Psoas muscle (tissue), 8 donors: ENCODE measurements around the gene GABBR2. TPM values are rescaled to one million over a fixed set of nuclear protein-coding genes. Genes with fewer than 3 reads are reported as not detected.

Experiments
- ATAC-seq, 4 donors: fragments of 200-7000 bp; cut with Tn5 transposase; one replicate each; pipeline ENCODE4 v1.9.1; 2020; ENCODE audit warnings: moderate library complexity in 3 of 4, mild to moderate bottlenecking in 2 of 4
- DNase-seq, 2 donors: peaks; one replicate each; pipeline ENCODE4 v3.0.0-alpha.2; 2020
- H3K27ac ChIP-seq: fragments of 200-600 bp; one replicate; pipeline ENCODE4 v1.8.0; 2022
- H3K27me3 ChIP-seq, 3 donors: fragments of 200-600 bp in 1 of 3; one replicate each; pipeline versions ENCODE4 v1.6.1 to v1.8.0; 2013 to 2022; ENCODE audit warnings: low read length in 2 of 3, mild to moderate bottlenecking in 2 of 3, moderate library complexity in 1 of 3; ENCODE audit not compliant: insufficient read depth in 3 of 3
- H3K36me3 ChIP-seq, 2 donors: fragments of 200-600 bp in 1 of 2; one replicate each; pipeline versions ENCODE4 v1.6.1 to v1.8.0; 2013 to 2022; ENCODE audit warnings: low read depth in 1 of 2, mild to moderate bottlenecking in 1 of 2, moderate library complexity in 1 of 2; ENCODE audit not compliant: insufficient read depth in 1 of 2
- H3K4me1 ChIP-seq: fragments of 200-600 bp; one replicate; pipeline ENCODE4 v1.8.0; 2022
- H3K4me3 ChIP-seq: fragments of 200-600 bp; one replicate; pipeline ENCODE4 v1.8.0; 2022; ENCODE audit warnings: mild to moderate bottlenecking
- H3K9me3 ChIP-seq: fragments of 200-600 bp; one replicate; pipeline ENCODE4 v1.8.0; 2022
- WGBS, 3 donors: extraction: QIAGEN DNeasy Blood & Tissue Kit; methylation state at CpG; one replicate each; pipeline versions ENCODE4 v1.1.6 to v1.1.7; 2013; 5-methylcytosine and 5-hydroxymethylcytosine counted together
- intact Hi-C, 2 donors: fragments of 100-400 bp; cut with DNase I; formaldehyde crosslinking; loops; one replicate each; pipeline versions ENCODE4 v1.11.0 to v1.14.2; 2022
- polyA plus RNA-seq, 3 donors: library from polyadenylated mRNA; stranded (reverse); fragments of 200-250 nt; gene quantifications; one replicate each; pipeline ENCODE4 v1.2.3, GENCODE V29; 2013
- total RNA-seq, 4 donors: library from RNA; stranded (reverse); fragmentation: NEBNext Ultra II Directional in 2 of 4; extraction: Animal tissue kit (Norgen Biotek cat#: 25700) in 2 of 4; gene quantifications; one replicate each; pipeline versions ENCODE4 v1.2.1 to v1.2.4, GENCODE V29; 2021 to 2023
- TF ChIP-seq, protein P1 (sequence below): fragments of 200-600 bp; IDR thresholded peaks from one replicate; pipeline ENCODE4 v1.8.0; 2022; ENCODE audit warnings: antibody characterized with exemption
- donor health status: healthy with polysubstance abuse.
- donor health status: DM: no; HTN: no; CAD: no; lungs with moderate emphysema.
- donor health status: Bipolar disorder and iron deficiency.
- donor health status: healthy.
- donor health status: DM: yes; HTN: yes; CAD: no.
- donor health status: DM: no; HTN: no; CAD: no.
- donor health status: DM: no; HTN: no; CAD: no.
- donor health status: DM: yes; HTN: yes; CAD: no.

The GABBR2 gene
- total and polyA plus RNA-seq, 7 donors = 0.08 to 0.66 (median 0.38) TPM

DNA sequence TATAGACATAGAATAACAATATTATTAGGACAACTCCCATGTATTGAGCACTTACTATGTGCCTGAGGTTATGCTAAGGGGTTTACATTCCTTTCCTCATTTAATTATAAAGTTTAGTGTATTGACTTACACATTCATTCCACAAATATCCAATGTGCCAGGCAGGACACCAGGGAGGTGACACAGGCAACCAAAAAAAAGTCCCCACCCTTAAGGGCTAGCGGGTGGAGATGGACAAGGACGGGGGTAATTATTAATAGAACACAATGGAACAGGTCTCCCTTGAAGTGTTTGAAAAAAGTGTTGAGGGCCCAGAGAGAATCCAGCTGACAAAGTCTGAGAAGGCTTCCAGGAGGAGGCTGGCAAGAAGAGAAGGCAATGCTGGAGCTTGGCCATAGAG lies 459.0 kb downstream of the GABBR2 start:
- Histone ChIP-seq H3K27me3 (no peaks in the 10 kb centered on the region), H3K4me3 (no peak overlapping the region), H3K4me1 (no peaks in the 10 kb centered on the region), H3K27ac (no peak overlapping the region), H3K9me3 (no peaks in the 10 kb centered on the region), H3K36me3 (no peaks in the 10 kb centered on the region)
- DNase-seq = no peak
- WGBS, 3 donors = 64 to 74% (median 65%) methylated on average over 2 of the region's 2 CpGs
- no peak for ATAC-seq
- intact Hi-C loops = loop anchor here in 1 of 2 donors (10.0 kb wide), 1 partner anchor 535 kb away; no protein-coding TSS in a partner anchor
- TF ChIP-seq, protein P1, sequence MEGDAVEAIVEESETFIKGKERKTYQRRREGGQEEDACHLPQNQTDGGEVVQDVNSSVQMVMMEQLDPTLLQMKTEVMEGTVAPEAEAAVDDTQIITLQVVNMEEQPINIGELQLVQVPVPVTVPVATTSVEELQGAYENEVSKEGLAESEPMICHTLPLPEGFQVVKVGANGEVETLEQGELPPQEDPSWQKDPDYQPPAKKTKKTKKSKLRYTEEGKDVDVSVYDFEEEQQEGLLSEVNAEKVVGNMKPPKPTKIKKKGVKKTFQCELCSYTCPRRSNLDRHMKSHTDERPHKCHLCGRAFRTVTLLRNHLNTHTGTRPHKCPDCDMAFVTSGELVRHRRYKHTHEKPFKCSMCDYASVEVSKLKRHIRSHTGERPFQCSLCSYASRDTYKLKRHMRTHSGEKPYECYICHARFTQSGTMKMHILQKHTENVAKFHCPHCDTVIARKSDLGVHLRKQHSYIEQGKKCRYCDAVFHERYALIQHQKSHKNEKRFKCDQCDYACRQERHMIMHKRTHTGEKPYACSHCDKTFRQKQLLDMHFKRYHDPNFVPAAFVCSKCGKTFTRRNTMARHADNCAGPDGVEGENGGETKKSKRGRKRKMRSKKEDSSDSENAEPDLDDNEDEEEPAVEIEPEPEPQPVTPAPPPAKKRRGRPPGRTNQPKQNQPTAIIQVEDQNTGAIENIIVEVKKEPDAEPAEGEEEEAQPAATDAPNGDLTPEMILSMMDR = no peak

DNA sequence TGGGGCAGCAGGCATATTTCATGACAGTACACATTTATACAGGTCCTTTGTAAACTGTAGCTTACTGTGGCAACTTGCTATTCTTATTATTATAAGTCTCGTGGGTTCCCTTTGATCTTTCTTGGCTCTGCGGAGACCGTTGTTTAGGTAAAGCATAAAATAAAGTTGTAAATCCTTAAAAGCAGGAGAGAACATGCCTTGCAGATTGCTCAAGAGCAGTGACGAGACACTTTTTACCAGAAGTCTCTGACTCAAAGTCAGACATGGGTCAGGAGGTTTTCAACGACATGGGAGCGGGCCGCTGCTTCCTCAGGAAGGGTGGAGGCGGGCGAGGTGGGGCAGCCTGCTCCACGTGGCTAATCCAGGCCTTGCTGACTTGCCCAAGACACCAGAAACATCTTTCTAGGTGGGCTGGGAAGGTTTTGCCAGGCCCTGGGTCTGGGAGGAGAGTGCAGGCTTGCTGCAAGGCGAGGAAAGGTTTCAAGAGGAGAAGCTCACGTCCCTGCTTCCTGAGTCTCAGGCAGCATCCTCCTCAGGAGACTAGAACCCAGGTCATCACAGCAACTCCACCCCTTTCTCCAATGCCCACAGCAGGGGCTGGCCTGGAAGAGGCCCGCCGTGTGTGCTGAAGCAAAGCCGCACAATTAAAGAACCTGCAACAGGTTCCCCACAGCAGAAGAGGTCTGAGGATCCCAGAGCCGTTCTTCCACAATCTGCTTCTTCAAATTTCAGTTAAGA lies 459.8 kb downstream of the GABBR2 start:
- intact Hi-C loops = no loop called here
- Histone ChIP-seq H3K4me3 (no peak overlapping the region), H3K9me3 (no peaks in the 10 kb centered on the region), H3K27ac (peak overlapping the region; percentile 30), H3K36me3 (no peaks in the 10 kb centered on the region), H3K4me1 (no peaks in the 10 kb centered on the region), H3K27me3 (no peaks in the 10 kb centered on the region)
- DNase-seq (peak; percentile 44 to 75), ATAC-seq (peak in 2 of 4 donors; percentile 59)
- WGBS, 3 donors = 65 to 69% (median 65%) methylated on average over 16 of the region's 16 CpGs
- TF ChIP-seq, protein P1 = no peak

DNA sequence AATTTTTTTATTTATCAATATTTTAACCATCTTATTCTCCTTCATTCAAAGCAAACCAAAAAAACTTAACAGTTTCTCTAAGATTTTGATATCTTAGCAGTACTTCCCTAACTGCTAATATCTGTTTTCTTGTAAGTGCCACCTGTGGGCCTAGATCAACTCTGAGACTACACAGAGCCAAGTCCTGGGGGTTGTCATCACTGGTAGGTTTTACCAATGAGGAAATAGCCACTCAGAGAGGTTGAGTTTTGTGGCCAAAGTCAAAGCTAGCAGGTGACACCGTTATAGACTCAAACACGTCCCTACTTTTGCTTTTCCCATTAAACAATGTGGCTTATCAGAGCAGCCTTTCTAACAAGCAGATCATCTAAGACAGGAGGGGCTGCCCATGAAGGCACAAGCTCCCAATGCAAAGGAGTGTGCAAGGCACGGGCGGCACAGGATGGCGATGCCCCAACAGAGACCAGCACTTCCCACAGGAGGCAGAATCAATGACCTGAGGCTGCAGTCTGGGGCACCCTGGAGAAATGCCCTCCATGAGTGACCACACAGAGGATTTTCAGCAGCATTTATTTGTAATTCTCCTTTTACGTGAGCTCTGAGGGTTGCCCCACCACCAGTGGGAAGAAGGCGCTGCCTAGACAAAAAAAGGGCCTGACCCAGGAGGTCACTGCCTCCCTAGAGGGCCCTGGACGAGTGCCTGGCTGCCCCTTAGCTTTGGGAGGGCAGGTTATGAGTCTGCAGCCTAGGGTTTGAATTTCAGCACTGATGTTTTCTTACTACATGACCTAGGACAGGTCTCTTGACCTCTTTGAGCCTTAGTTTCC lies 460.7 kb downstream of the GABBR2 start:
- H3K27me3 ChIP-seq = no peaks in the 10 kb centered on the region
- ATAC-seq = no peak
- H3K36me3 ChIP-seq = peaks cover 0 to 5% of the 10 kb centered on the region in 2 donors
- 82 to 89% (median 83%) methylated on average over 8 of the region's 8 CpGs for WGBS, 3 donors
- intact Hi-C loops = no loop called here
- TF ChIP-seq, protein P1 = no peak
- peak overlapping the region; percentile 30 for H3K27ac ChIP-seq
- H3K4me1 ChIP-seq = no peaks in the 10 kb centered on the region
- no peak overlapping the region for H3K4me3 ChIP-seq
- no peak for DNase-seq
- no peaks in the 10 kb centered on the region for H3K9me3 ChIP-seq

DNA sequence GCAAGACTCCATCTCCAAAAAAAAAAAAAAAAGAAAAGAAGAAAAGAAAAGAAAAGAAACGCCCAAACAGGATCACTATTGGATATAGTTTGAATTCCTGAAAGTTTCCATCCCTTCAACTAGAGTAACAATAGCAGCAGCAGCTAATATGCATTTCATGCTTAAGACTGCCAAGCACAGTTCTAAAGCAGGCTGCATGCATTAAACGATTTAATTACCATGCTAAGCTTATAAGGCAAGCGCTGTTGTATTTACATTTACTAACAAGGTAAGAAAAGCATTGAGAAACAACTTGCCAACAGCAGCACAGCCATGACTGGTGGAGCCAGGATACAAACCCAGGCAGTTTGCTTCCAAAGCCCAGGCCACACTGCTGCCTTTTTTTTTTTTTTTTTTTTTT lies 466.3 kb downstream of the GABBR2 start:
- WGBS, 3 donors = 69 to 73% (median 70%) methylated on average over 3 of the region's 3 CpGs
- Histone ChIP-seq H3K27ac (no peak overlapping the region), H3K4me1 (no peaks in the 10 kb centered on the region), H3K4me3 (no peak overlapping the region), H3K9me3 (no peaks in the 10 kb centered on the region), H3K36me3 (peaks cover 0 to 6% of the 10 kb centered on the region in 2 donors), H3K27me3 (no peaks in the 10 kb centered on the region)
- TF ChIP-seq, protein P1 = no peak
- ATAC-seq (no peak), DNase-seq (no peak)
- intact Hi-C loops = no loop called here
